ENCODE results near the gene NDUFAF2. TPM values are rescaled to one million over a fixed set of nuclear protein-coding genes. Genes with fewer than 3 reads are reported as not detected.
A peak's percentile ranks its signal among the peaks of the same experiment; 100 is the strongest.

NDUFAF2 gene
- total RNA-seq, 1 experiment from 2014 or later, result 60.8 TPM

DNA sequence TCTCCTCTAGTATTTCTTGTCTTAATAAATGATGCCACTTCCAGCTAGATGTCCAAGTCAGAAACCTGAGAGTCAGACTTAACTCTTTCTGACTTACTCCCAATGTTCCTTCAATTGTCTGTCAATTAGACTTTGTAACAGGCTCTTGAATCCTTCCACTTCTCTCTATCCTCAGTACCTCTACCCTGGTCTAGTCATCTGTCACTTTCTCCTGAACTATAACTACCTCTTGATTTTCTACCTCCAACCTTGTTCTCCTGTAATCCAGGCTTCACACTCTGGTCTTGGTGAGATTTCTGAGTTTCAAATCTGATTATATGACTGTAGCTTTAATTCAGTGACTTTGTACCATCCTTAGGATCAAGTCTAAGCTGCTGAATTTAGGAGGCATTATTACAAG lies 64.9 kb downstream of the NDUFAF2 start:
- no peaks in the 10 kb centered on the region for H3K27me3 Mint-ChIP-seq (ENCODE audit: insufficient read depth, unreplicated experiment)
- ChIA-PET CTCF (no interaction called here), POLR2A (no interaction called here)
- peaks cover 7% of the 10 kb centered on the region for H3K4me1 Mint-ChIP-seq (ENCODE audit: low read depth, unreplicated experiment)
- no peak for TF ChIP-seq CTCF (IDR thresholded peaks at IDR 0.05; ENCODE audit: insufficient read depth in 1 of 2, low read depth in 1 of 2, low read length in 1 of 2, severe bottlenecking in 1 of 2, unreplicated experiment in 1 of 2)
- no TSS peak for BruUV-seq (replicated peaks)
- Histone ChIP-seq H3K4me1 (peaks cover 22% of the 10 kb centered on the region), H3K36me3 (ENCODE audit: control insufficient read depth, insufficient read depth, low read length) (no peaks in the 10 kb centered on the region), H3K4me3 (ENCODE audit: low read depth, low read length) (no peak overlapping the region), H3K27me3 (replicated peaks; ENCODE audit: control insufficient read depth, insufficient read depth, low read length) (no peaks in the 10 kb centered on the region), H3K9me3 (no peaks in the 10 kb centered on the region)
- no peaks in the 10 kb centered on the region for H3K36me3 Mint-ChIP-seq (ENCODE audit: insufficient read depth, unreplicated experiment)
- no peak overlapping the region for H3K27ac Mint-ChIP-seq (ENCODE audit: unreplicated experiment)
- H3K9me3 Mint-ChIP-seq (ENCODE audit: unreplicated experiment), result no peaks in the 10 kb centered on the region
- intact Hi-C loops (cut with micrococcal nuclease; ENCODE audit: unreplicated experiment), result loop anchor here (2.0 kb wide), 1 partner anchor 337 kb away; no protein-coding TSS in a partner anchor
- no peak for DNase-seq
- H3K4me3 Mint-ChIP-seq (ENCODE audit: unreplicated experiment), result no peak overlapping the region

GRCh38 chr5:61010467-61011454 lies 65.8 kb downstream of the NDUFAF2 start:
- DNase-seq, result peak in 1 of 2 experiments; percentile 19
- Mint-ChIP-seq H3K27ac (ENCODE audit: unreplicated experiment) (no peak overlapping the region), H3K4me3 (ENCODE audit: unreplicated experiment) (no peak overlapping the region), H3K27me3 (ENCODE audit: insufficient read depth, unreplicated experiment) (no peaks in the 10 kb centered on the region), H3K36me3 (ENCODE audit: insufficient read depth, unreplicated experiment) (no peaks in the 10 kb centered on the region), H3K9me3 (ENCODE audit: unreplicated experiment) (no peaks in the 10 kb centered on the region), H3K4me1 (ENCODE audit: low read depth, unreplicated experiment) (peaks cover 7% of the 10 kb centered on the region)
- H3K4me1 ChIP-seq, result peaks cover 22% of the 10 kb centered on the region
- H3K4me3 ChIP-seq (ENCODE audit: low read depth, low read length), result no peak overlapping the region
- no peaks in the 10 kb centered on the region for H3K27me3 ChIP-seq (replicated peaks; ENCODE audit: control insufficient read depth, insufficient read depth, low read length)
- H3K36me3 ChIP-seq (ENCODE audit: control insufficient read depth, insufficient read depth, low read length), result no peaks in the 10 kb centered on the region
- intact Hi-C loops (cut with micrococcal nuclease; ENCODE audit: unreplicated experiment), result no loop called here
- no TSS peak for BruUV-seq (replicated peaks)
- POLR2A ChIA-PET, result no interaction called here
- no peaks in the 10 kb centered on the region for H3K9me3 ChIP-seq
- TF ChIP-seq CTCF (IDR thresholded peaks at IDR 0.05; ENCODE audit: insufficient read depth in 1 of 2, low read depth in 1 of 2, low read length in 1 of 2, severe bottlenecking in 1 of 2, unreplicated experiment in 1 of 2), result peak in 1 of 2 experiments; percentile 34
- CTCF ChIA-PET, result no interaction called here

GRCh38 chr5:61018062-61018461 lies 73.1 kb downstream of the NDUFAF2 start:
- H3K27ac Mint-ChIP-seq (ENCODE audit: unreplicated experiment), result no peak overlapping the region
- no peaks in the 10 kb centered on the region for H3K27me3 Mint-ChIP-seq (ENCODE audit: insufficient read depth, unreplicated experiment)
- H3K4me1 Mint-ChIP-seq (ENCODE audit: low read depth, unreplicated experiment), result no peaks in the 10 kb centered on the region
- H3K9me3 Mint-ChIP-seq (ENCODE audit: unreplicated experiment), result no peaks in the 10 kb centered on the region
- H3K36me3 ChIP-seq (ENCODE audit: control insufficient read depth, insufficient read depth, low read length), result no peaks in the 10 kb centered on the region
- BruUV-seq (replicated peaks), result no TSS peak
- no peak for TF ChIP-seq CTCF (IDR thresholded peaks at IDR 0.05; ENCODE audit: insufficient read depth in 1 of 2, low read depth in 1 of 2, low read length in 1 of 2, severe bottlenecking in 1 of 2, unreplicated experiment in 1 of 2)
- H3K4me3 ChIP-seq (ENCODE audit: low read depth, low read length), result no peak overlapping the region
- H3K4me3 Mint-ChIP-seq (ENCODE audit: unreplicated experiment), result no peak overlapping the region
- ChIA-PET CTCF (no interaction called here), POLR2A (no interaction called here)
- no peaks in the 10 kb centered on the region for H3K27me3 ChIP-seq (replicated peaks; ENCODE audit: control insufficient read depth, insufficient read depth, low read length)
- no peak for DNase-seq
- intact Hi-C loops (cut with micrococcal nuclease; ENCODE audit: unreplicated experiment), result no loop called here
- H3K36me3 Mint-ChIP-seq (ENCODE audit: insufficient read depth, unreplicated experiment), result no peaks in the 10 kb centered on the region
- H3K4me1 ChIP-seq, result no peaks in the 10 kb centered on the region
- H3K9me3 ChIP-seq, result no peaks in the 10 kb centered on the region

Data from Caco-2 (cell line).